Smooth muscle cell (in vitro differentiated cells): ENCODE measurements around the gene CNN3. TPM values are rescaled to one million over a fixed set of nuclear protein-coding genes. Genes with fewer than 3 reads are reported as not detected.

Experiments used
- DNase-seq: peaks from one replicate; lab custom pipeline; 2025; ENCODE audit not compliant: unreplicated experiment; lab: John Stamatoyannopoulos, UW
- H2AFZ ChIP-seq: fragments of 200-600 bp; sonication (generic); 2 replicates; pipeline ENCODE4 v1.6.0; 2016; ENCODE audit warnings: antibody characterized with exemption, low read depth, mild to moderate bottlenecking
- H3F3A ChIP-seq: fragments of 200-600 bp; sonication (generic); 2 replicates; pipeline ENCODE4 v1.6.0; 2017; ENCODE audit warnings: antibody characterized with exemption, low read depth
- H3K27ac ChIP-seq: fragments of 200-600 bp; sonication (generic); 2 replicates; pipeline ENCODE4 v1.5.1; 2016; ENCODE audit warnings: low read depth, mild to moderate bottlenecking
- H3K27me3 ChIP-seq: fragments of 200-600 bp; sonication (generic); 2 replicates; pipeline ENCODE4 v1.6.1; 2016; ENCODE audit warnings: low read depth, mild to moderate bottlenecking
- H3K36me3 ChIP-seq: fragments of 200-600 bp; sonication (generic); 2 replicates; pipeline ENCODE4 v1.5.1; 2016; ENCODE audit warnings: low read depth
- H3K4me1 ChIP-seq: fragments of 200-600 bp; sonication (generic); 2 replicates; pipeline ENCODE4 v1.5.1; 2016; ENCODE audit warnings: low read depth
- H3K4me2 ChIP-seq: fragments of 200-600 bp; sonication (generic); 2 replicates; pipeline ENCODE4 v1.6.0; 2016; ENCODE audit warnings: mild to moderate bottlenecking
- H3K4me3 ChIP-seq: fragments of 200-600 bp; sonication (generic); 2 replicates; pipeline ENCODE4 v1.5.1; 2016; ENCODE audit warnings: mild to moderate bottlenecking
- H3K79me2 ChIP-seq: fragments of 200-600 bp; sonication (generic); 2 replicates; pipeline ENCODE4 v1.6.0; 2016; ENCODE audit warnings: low read depth, mild to moderate bottlenecking
- H3K9ac ChIP-seq: fragments of 200-600 bp; sonication (generic); 2 replicates; pipeline ENCODE4 v1.6.0; 2016; ENCODE audit warnings: low read depth
- H3K9me3 ChIP-seq: fragments of 200-600 bp; sonication (generic); replicated peaks from 2 replicates; pipeline ENCODE4 v1.5.1; 2016; ENCODE audit warnings: low read depth
- H4K20me1 ChIP-seq: fragments of 200-600 bp; sonication (generic); 2 replicates; pipeline ENCODE4 v1.6.0; 2016; ENCODE audit warnings: low read depth
- CTCF ChIP-seq: fragments of 200-600 bp; sonication (generic); IDR thresholded peaks from 2 replicates; pipeline ENCODE4 v1.5.1; 2017; ENCODE audit warnings: borderline replicate concordance, mild to moderate bottlenecking, antibody characterized with exemption; ENCODE audit not compliant: insufficient read depth, poor library complexity, severe bottlenecking
- WGBS: methylation state at CpG from one replicate; pipeline ENCODE4 v1.1.7; 2016; ENCODE audit warnings: low lambda C conversion rate; 5-methylcytosine and 5-hydroxymethylcytosine counted together
- polyA plus RNA-seq: library from polyadenylated mRNA; unstranded; fragments of >200 nt; fragmentation: Nextera tagmentation; extraction: Ambion mirVana; gene quantifications from 2 replicates; pipeline ENCODE4 v1.2.1, GENCODE V29; 2016
- total RNA-seq: library from RNA; depleted of rRNA; stranded (reverse); fragments of >200 nt; gene quantifications from 2 replicates; pipeline ENCODE4 v1.2.3, GENCODE V29; 2014

Gene CNN3
- total and polyA plus RNA-seq, 2 experiments from 2014 or later = 467 to 633 TPM

- no peak for TF ChIP-seq CTCF
These were observed 18.7 kb downstream of the CNN3 start for GRCh38 chr1:94908190-94908589.

GRCh38 chr1:94907136-94907535 lies 19.8 kb downstream of the CNN3 start:
- H3K36me3 ChIP-seq = peaks cover 10% of the 10 kb centered on the region
- peaks cover 100% of the 10 kb centered on the region for H3K79me2 ChIP-seq
- peaks cover 20% of the 10 kb centered on the region for H3K4me1 ChIP-seq
- H3K27ac ChIP-seq = peak overlapping the region; percentile 5
- H4K20me1 ChIP-seq = peaks cover 100% of the 10 kb centered on the region
- peak overlapping the region; percentile 2 for H3K4me2 ChIP-seq
- DNase-seq = no peak
- H2AFZ ChIP-seq = no peak overlapping the region
- H3F3A ChIP-seq = peaks cover 18% of the 10 kb centered on the region
- H3K9ac ChIP-seq = no peak overlapping the region
- no peak overlapping the region for H3K4me3 ChIP-seq
- WGBS = 79% methylated on average over 3 of the region's 3 CpGs
- no peak for TF ChIP-seq CTCF
- no peaks in the 10 kb centered on the region for H3K9me3 ChIP-seq
- H3K27me3 ChIP-seq = no peaks in the 10 kb centered on the region

More at GRCh38 chr1:94908190-94908589, 18.7 kb downstream of the CNN3 start:
- Histone ChIP-seq H3K9me3 (no peaks in the 10 kb centered on the region), H3K27me3 (no peaks in the 10 kb centered on the region), H3K9ac (no peak overlapping the region), H3K36me3 (peaks cover 3% of the 10 kb centered on the region), H3K4me1 (peaks cover 20% of the 10 kb centered on the region), H3F3A (peaks cover 15% of the 10 kb centered on the region), H4K20me1 (peaks cover 100% of the 10 kb centered on the region), H2AFZ (no peak overlapping the region), H3K4me3 (no peak overlapping the region), H3K4me2 (no peak overlapping the region), H3K79me2 (peaks cover 100% of the 10 kb centered on the region), H3K27ac (peak overlapping the region; percentile 5)
- no peak for DNase-seq
- WGBS = 98% methylated on average over 7 of the region's 7 CpGs

- Histone ChIP-seq H3K9ac (no peak overlapping the region), H3K4me3 (no peak overlapping the region), H3K79me2 (peaks cover 98% of the 10 kb centered on the region), H3K4me1 (peaks cover 18% of the 10 kb centered on the region), H3K27me3 (no peaks in the 10 kb centered on the region), H3K9me3 (no peaks in the 10 kb centered on the region), H4K20me1 (peaks cover 100% of the 10 kb centered on the region), H2AFZ (no peak overlapping the region), H3F3A (peaks cover 23% of the 10 kb centered on the region), H3K36me3 (peaks cover 11% of the 10 kb centered on the region), H3K4me2 (no peak overlapping the region), H3K27ac (no peak overlapping the region)
- 96% methylated on average over 5 of the region's 5 CpGs for WGBS
- TF ChIP-seq CTCF = no peak
- no peak for DNase-seq
These were observed 20.5 kb downstream of the CNN3 start for GRCh38 chr1:94906382-94906781.

- WGBS = 96% methylated on average over 4 of the region's 4 CpGs
- Histone ChIP-seq H4K20me1 (peaks cover 98% of the 10 kb centered on the region), H3K9me3 (no peaks in the 10 kb centered on the region), H3K79me2 (peaks cover 97% of the 10 kb centered on the region), H3K27me3 (no peaks in the 10 kb centered on the region), H3K9ac (no peak overlapping the region), H2AFZ (no peak overlapping the region), H3K4me2 (no peak overlapping the region), H3F3A (peaks cover 20% of the 10 kb centered on the region), H3K4me1 (peaks cover 12% of the 10 kb centered on the region), H3K27ac (peak overlapping the region; percentile 73), H3K36me3 (peaks cover 13% of the 10 kb centered on the region), H3K4me3 (no peak overlapping the region)
- TF ChIP-seq CTCF = no peak
- DNase-seq = no peak
These were observed 21.7 kb downstream of the CNN3 start for GRCh38 chr1:94905207-94905606.
